Ovary (tissue), 9 donors: ENCODE results near the gene CCDC188. TPM values are rescaled to one million over a fixed set of nuclear protein-coding genes. Genes with fewer than 3 reads are reported as not detected.

Source experiments
- DNase-seq, 5 donors: peaks; one replicate each; pipeline ENCODE4 v3.0.0-alpha.2; 2019 to 2020
- H3K27ac ChIP-seq, 2 donors: fragments of 200-600 bp; one replicate each; pipeline versions ENCODE4 v1.5.1 to v1.8.0; 2019 to 2022
- H3K27me3 ChIP-seq: fragments of 200-600 bp; one replicate; pipeline ENCODE4 v1.8.0; 2022
- H3K36me3 ChIP-seq: fragments of 200-600 bp; sonication (generic); one replicate; pipeline ENCODE4 v1.5.1; 2019
- H3K4me1 ChIP-seq: one replicate; pipeline ENCODE4 v1.8.1; 2013; ENCODE audit warnings: mild to moderate bottlenecking, moderate library complexity; ENCODE audit not compliant: insufficient read depth
- H3K4me3 ChIP-seq: fragments of 200-600 bp; sonication (generic); one replicate; pipeline ENCODE4 v1.5.1; 2017
- H3K9me3 ChIP-seq, 2 donors: fragments of 200-600 bp in 1 of 2; sonication (generic) in 1 of 2; one replicate each; pipeline versions ENCODE4 v1.5.1 to v1.8.1; 2013 to 2019; ENCODE audit warnings: mild to moderate bottlenecking in 1 of 2, moderate library complexity in 1 of 2
- EP300 ChIP-seq: sonication (generic); formaldehyde crosslinking; IDR thresholded peaks from one replicate; pipeline ENCODE4 v1.6.1; 2017; ENCODE audit warnings: antibody characterized with exemption
- POLR2A ChIP-seq: fragments of 450-650 bp; IDR thresholded peaks from one replicate; pipeline ENCODE4 v1.6.1; 2017; ENCODE audit warnings: antibody characterized with exemption, mild to moderate bottlenecking, moderate library complexity
- WGBS, 3 donors: extraction: QIAGEN DNeasy Blood & Tissue Kit in 1 of 3; methylation state at CpG; one replicate each; pipeline versions ENCODE4 v1.1.5 to v1.1.7; 2013 to 2017; 5-methylcytosine and 5-hydroxymethylcytosine counted together
- intact Hi-C, 4 donors: fragments of 100-400 bp; cut with DNase I; formaldehyde crosslinking; loops; one replicate each; pipeline versions ENCODE4 v1.11.0 to v1.15.1; 2022 to 2023
- polyA plus RNA-seq, 2 donors: library from polyadenylated mRNA; stranded (reverse); fragments of 200-250 nt in 1 of 2; fragments of 350-450 nt in 1 of 2; fragmentation: Illumina TruSeq in 1 of 2; extraction: RNeasy Lipid Tissue Mini Kit (QIAGEN cat#74804) in 1 of 2; gene quantifications; one replicate each; pipeline ENCODE4 v1.2.3, GENCODE V29; 2013 to 2014
- total RNA-seq, 7 donors: library from RNA; depleted of rRNA in 2 of 7; stranded (reverse); fragments of >200 nt in 2 of 7; fragmentation: NEBNext Ultra II Directional in 3 of 7; extraction: Animal tissue kit (Norgen Biotek cat#: 25700) in 3 of 7; gene quantifications; one replicate each; pipeline versions ENCODE4 v1.1.0 to v1.2.4, GENCODE V29; 2016 to 2023
- TF ChIP-seq, protein P1 (sequence below), 3 donors: fragments of 450-650 bp in 2 of 3; fragments of 200-600 bp in 1 of 3; IDR thresholded peaks; one replicate each; pipeline versions ENCODE4 v1.5.1 to v1.8.0; 2016 to 2022; ENCODE audit warnings: antibody characterized with exemption in 3 of 3, mild to moderate bottlenecking in 1 of 3
- donor health status: DM: no; HTN: no; CAD: no; lungs with moderate emphysema.
- donor health status: DM: no; HTN: no; CAD: no.
- donor health status: Bipolar disorder and iron deficiency.
- donor health status: DM: yes; HTN: yes; CAD: no.
- donor health status: DM: no; HTN: no; CAD: no.
- donor health status: DM: yes; HTN: yes; CAD: no.

The CCDC188 gene
- total and polyA plus RNA-seq, 9 donors: 0.27 to 1.1 (median 0.42) TPM; not detected in 1

DNA sequence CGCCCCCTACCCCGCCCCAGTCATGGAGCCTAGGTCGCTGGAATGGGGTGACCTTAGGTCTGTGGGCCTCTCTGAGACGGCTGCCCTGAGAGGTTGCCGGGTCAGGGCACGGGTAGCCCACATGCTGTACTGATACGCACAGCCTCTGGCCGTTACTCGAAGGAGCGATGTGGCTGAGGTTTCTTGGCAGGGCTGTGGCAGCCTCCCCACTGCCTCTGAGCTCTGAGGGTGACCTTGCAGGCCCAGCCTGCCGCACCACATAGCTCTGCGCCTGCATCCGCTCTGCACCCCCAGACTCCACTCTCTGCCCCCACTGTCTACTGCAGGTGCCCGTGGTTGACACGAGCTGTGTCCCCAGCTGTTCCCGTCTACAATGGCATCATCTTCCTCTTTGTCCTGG, 12.0 kb downstream of the CCDC188 start:
- Histone ChIP-seq H3K4me1 (peaks cover 10% of the 10 kb centered on the region), H3K27ac (no peak overlapping the region), H3K4me3 (no peak overlapping the region), H3K27me3 (no peaks in the 10 kb centered on the region), H3K36me3 (no peaks in the 10 kb centered on the region), H3K9me3 (no peaks in the 10 kb centered on the region)
- 85 to 90% (median 89%) methylated on average over 15 to 16 of the region's 16 CpGs for WGBS, 3 donors
- intact Hi-C loops: loop anchor here in 1 of 4 donors (10.0 kb wide), 1 partner anchor 56 kb away; no protein-coding TSS in a partner anchor
- no peak for DNase-seq
- TF ChIP-seq, protein P1, sequence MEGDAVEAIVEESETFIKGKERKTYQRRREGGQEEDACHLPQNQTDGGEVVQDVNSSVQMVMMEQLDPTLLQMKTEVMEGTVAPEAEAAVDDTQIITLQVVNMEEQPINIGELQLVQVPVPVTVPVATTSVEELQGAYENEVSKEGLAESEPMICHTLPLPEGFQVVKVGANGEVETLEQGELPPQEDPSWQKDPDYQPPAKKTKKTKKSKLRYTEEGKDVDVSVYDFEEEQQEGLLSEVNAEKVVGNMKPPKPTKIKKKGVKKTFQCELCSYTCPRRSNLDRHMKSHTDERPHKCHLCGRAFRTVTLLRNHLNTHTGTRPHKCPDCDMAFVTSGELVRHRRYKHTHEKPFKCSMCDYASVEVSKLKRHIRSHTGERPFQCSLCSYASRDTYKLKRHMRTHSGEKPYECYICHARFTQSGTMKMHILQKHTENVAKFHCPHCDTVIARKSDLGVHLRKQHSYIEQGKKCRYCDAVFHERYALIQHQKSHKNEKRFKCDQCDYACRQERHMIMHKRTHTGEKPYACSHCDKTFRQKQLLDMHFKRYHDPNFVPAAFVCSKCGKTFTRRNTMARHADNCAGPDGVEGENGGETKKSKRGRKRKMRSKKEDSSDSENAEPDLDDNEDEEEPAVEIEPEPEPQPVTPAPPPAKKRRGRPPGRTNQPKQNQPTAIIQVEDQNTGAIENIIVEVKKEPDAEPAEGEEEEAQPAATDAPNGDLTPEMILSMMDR (IDR thresholded peaks at IDR 0.05): no peak
- TF ChIP-seq POLR2A: no peak
- no peak for TF ChIP-seq EP300

DNA sequence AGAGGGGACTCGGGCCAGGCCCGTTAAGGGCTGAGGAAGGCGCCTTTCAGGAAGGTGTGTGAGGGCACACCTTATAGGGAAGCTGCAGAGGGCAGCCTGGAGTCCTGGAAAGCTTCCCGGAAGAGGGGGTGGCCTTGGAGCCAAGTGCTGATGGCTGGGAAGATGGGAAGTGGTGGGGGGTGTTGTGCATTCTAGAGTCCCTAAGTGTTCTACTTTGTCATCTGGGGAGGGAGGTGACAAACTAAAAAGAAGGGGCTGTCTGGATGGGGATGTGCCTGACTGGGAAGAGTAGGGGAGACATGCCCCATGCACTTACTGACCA, 12.5 kb downstream of the CCDC188 start:
- intact Hi-C loops: loop anchor here in 1 of 4 donors (10.0 kb wide), 1 partner anchor 56 kb away; no protein-coding TSS in a partner anchor
- Histone ChIP-seq H3K27ac (no peak overlapping the region), H3K27me3 (no peaks in the 10 kb centered on the region), H3K4me3 (no peak overlapping the region), H3K9me3 (no peaks in the 10 kb centered on the region), H3K36me3 (no peaks in the 10 kb centered on the region), H3K4me1 (peaks cover 10% of the 10 kb centered on the region)
- DNase-seq: no peak
- TF ChIP-seq EP300 (no peak), POLR2A (no peak)
- TF ChIP-seq, protein P1 (IDR thresholded peaks at IDR 0.05): no peak
- 41 to 53% (median 44%) methylated on average over 4 of the region's 4 CpGs for WGBS, 3 donors

DNA sequence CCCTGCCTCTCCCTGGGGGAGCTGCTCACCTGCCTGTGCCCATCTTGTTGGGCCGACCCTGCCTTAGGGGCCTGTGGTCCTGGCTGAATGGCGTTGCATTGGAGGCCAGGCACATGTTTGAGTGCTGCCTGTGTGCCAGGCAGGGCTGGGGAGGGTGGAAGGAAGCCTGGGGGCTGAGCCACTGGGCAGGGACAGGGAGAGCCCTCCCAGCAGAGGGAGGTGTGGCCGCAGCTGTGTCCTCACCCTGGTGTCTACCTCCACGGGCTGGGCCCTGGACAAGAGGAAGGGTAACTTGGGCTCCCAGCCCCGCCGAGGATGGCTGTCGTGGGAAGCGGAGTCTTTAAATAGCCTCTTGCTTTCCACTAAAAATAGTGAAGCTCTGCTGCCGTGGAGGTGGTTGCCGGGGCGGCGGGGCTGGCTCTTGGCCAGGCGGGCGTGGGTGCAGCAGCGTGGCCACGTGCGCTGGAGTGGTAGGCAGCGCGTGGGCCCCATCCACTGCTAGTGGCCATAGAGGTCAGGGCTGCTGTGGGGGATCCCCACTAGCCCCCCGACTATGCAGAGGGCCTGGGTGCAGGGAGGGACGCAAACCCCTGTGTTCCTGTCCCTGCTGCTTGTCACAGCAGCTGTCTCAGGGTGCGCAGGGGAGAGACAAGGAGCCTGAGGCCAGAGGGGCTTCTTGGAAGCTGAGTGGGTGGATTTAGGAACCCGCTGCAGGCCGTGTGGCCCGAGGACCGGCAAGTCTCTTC, 13.0 kb downstream of the CCDC188 start:
- no peak for DNase-seq
- no peaks in the 10 kb centered on the region for H3K27me3 ChIP-seq
- H3K27ac ChIP-seq: no peak overlapping the region
- WGBS, 3 donors: 23 to 35% (median 24%) methylated on average over 26 of the region's 26 CpGs
- H3K4me3 ChIP-seq: no peak overlapping the region
- no peaks in the 10 kb centered on the region for H3K9me3 ChIP-seq
- peaks cover 12% of the 10 kb centered on the region for H3K4me1 ChIP-seq
- intact Hi-C loops: loop anchor here in 1 of 4 donors (10.0 kb wide), 1 partner anchor 57 kb away; no protein-coding TSS in a partner anchor
- H3K36me3 ChIP-seq: no peaks in the 10 kb centered on the region
- TF ChIP-seq, protein P1 (IDR thresholded peaks at IDR 0.05): no peak
- no peak for TF ChIP-seq POLR2A
- no peak for TF ChIP-seq EP300

DNA sequence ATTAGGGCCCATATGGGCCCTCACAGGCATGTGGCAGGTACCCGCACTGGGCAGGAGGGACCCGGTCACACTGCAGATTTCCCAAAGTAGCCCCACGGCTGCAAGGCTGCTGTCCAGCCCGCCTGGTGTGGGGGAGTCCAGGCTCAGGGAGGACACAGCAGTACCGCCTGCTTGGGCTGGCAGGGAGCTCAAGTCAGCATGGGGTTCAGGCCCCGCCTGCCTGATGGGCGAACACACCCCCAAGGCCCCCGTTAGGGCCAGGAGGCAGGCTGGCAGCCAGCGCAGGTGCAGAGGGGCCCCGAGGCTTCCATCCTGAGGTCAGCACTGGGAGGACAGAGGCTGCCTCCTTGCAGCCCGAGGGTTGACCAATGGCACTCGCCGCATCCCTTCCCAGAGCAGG, 13.7 kb downstream of the CCDC188 start:
- no peak for TF ChIP-seq POLR2A
- TF ChIP-seq, protein P1 (IDR thresholded peaks at IDR 0.05): no peak
- no peak for TF ChIP-seq EP300
- Histone ChIP-seq H3K9me3 (no peaks in the 10 kb centered on the region), H3K4me3 (no peak overlapping the region), H3K4me1 (peaks cover 13% of the 10 kb centered on the region), H3K27ac (no peak overlapping the region), H3K36me3 (no peaks in the 10 kb centered on the region), H3K27me3 (no peaks in the 10 kb centered on the region)
- intact Hi-C loops: loop anchor here in 1 of 4 donors (10.0 kb wide), 1 partner anchor 58 kb away; no protein-coding TSS in a partner anchor
- DNase-seq: no peak
- 57 to 72% (median 62%) methylated on average over 10 to 13 of the region's 13 CpGs for WGBS, 3 donors
